Stimulated activated CD8-positive, alpha-beta memory T cell treated with anti-CD3 and anti-CD28 coated beads, Interleukin-2, amount 100 ng/mL, for 1 hour (primary cell): ENCODE measurements around the gene SASH1.

Source experiments
- DNase-seq, 2 donors: peaks; one replicate each; pipeline ENCODE4 v3.0.0-alpha.2; 2020; ENCODE audit warnings: low read depth in 2 of 2

Gene SASH1

DNA sequence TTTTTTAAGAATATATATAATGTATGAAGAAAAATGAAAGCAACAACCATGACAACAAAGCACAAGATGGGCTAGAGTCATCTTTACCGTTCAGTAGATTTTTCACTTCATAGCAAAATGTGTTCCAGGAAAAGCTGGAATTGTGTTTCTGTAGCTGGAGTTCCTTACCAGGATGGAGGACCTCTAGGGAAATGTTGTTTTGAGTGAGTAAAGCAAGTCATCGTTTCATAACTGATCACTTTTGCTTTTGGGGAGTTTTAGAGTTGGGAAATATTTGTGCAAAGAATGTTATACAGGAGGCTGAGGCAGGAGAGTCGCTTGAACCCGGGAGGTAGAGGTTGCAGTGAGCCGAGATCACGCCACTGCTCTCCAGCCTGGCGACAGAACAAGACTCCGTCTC, 151.6 kb downstream of the SASH1 start:
- DNase-seq: no peak

DNA sequence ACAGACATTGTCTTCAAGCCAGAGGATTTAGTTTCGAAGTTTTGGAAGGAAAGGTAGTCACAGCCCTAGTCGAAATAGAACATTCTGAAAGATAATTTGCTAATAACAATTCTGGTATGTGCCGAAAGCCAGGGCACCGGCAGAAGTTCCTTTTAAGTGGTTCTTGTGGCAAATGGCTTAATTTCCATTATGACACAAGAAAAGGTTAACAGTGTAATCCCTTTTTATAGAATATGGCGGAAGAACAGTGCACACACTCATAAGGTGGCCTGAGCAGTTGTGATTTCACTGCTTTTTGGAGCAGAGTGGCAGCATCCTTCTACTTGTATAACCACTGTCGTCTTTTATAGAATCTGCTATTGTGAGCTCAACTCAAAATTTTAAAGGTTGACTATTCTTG, 152.4 kb downstream of the SASH1 start:
- DNase-seq: no peak

DNA sequence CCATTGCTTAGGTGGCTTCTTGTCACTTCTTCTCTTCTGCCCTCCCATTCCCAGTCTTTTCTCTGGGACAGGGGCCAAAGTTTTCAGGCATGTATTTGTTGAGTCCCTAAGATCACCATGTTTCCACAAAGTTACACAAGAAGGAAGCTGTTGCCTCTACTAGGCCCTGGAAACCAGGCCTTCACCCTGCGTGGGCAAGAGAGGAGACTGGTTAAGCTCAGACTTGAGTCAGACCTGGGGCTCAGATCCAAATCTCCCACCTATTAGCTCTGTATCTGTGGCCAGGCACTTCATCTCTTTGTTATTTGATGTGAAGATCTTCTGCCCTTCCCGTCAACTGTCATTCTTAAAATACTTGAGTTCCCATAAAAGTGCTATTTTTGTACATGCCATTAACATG, 154.6 kb downstream of the SASH1 start:
- DNase-seq: no peak

DNA sequence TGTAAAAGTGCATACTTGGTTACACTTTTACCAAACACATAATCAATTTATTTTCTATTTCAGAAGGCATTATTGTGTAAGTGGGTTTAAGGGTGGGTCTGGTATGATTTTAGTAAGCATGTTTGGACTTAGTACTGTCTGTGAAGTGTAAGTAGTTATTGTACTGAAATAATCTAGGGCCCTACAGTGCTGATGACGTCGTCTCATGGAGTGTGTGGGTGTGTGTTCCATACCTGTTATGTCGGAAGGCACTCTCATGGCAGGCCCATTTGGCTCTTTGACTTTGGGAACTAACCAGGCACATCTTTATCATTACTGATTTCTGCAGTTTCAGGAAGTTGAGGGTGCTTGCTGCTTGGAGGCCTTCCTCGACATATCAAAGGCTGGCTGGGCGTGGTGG, 155.1 kb downstream of the SASH1 start:
- DNase-seq: no peak

- no peak for DNase-seq
Observed at GRCh38 chr6:148500402-148500801, 157.8 kb downstream of the SASH1 start.

- DNase-seq: no peak
Observed at GRCh38 chr6:148501178-148501590, 158.5 kb downstream of the SASH1 start.

DNA sequence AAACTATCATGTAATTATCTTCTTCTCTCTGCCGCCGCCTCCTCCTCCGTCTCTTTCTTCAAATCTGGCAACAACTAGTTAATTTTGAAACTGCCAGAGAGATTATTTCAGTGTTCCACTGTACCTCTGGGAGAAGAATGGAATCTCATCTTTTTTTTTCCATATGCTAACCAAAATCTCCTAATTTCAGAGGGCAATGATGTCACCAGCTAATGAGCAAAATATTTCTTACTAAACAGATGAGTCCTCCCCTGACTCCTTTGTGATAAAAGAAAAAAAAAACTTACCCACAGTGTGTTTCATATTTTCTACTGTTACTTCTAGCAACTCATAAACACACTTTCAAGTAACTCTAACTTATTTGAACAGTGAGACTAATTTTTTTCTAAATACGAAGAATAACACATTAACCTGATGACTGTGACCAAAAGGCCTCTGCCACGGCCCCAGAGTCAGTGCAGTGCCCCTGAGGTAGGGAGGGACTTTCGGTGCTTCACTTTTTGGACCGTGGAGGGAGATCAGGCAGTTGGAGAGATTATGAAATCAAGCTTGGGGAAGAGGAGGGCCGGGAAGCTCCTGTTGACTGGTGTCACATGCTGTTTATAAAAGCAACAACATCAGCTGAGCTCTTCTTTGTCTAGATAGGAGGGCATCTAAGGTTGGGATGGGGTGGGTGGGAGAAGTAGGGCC, 159.6 kb downstream of the SASH1 start:
- no peak for DNase-seq

DNA sequence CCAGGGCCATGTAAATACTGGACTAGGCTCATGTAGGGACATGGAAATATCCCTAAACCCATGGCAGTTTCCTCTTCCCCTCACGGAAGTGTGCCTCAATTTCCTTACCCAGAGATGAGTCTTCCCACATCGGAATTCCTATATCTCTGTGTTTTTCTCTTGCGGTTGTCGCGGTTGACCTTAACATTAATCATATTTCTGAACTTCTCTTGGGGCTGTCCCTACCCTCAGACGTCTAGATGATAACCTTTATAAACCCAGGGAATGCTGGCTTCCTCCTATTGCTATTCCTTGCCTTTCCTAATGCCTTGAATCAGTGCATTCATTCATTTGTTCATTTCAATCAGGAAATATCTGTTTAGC, 160.1 kb downstream of the SASH1 start:
- DNase-seq: no peak

GRCh38 chr6:148503703-148504102, 161.1 kb downstream of the SASH1 start:
- no peak for DNase-seq

- DNase-seq: no peak
Observed at GRCh38 chr6:148507774-148508173, 165.1 kb downstream of the SASH1 start.

DNA sequence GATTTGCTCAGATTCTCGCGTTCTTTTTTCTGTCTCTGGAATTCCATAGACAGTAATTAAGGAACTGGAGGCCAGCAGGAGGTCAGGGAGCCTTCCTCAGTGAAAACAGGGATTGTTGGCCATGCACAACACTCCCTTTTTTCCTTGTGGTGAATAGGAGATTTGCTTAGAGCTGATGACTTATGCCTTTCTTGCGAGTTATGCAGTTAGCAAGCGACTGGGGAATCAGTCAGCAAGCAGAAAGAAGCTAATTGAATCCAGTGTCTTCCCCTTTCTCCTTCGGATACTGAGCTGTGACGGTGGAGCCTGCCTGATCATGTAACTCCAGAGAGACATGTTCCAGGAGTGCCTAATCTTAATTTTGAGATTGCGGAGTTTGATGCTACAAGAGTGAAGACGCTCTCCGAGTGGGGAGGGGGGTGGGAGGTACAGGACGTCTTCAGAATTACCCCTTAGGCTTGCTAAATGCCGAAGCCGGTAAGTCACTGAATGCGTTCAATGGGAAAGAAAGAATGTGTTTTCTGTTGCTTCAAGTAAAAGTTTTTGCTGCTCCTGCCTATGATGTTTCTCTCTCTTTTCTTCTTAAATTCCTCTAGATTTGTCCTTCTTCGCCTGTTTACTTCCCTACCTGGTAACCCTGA, 165.9 kb downstream of the SASH1 start:
- DNase-seq: no peak

DNA sequence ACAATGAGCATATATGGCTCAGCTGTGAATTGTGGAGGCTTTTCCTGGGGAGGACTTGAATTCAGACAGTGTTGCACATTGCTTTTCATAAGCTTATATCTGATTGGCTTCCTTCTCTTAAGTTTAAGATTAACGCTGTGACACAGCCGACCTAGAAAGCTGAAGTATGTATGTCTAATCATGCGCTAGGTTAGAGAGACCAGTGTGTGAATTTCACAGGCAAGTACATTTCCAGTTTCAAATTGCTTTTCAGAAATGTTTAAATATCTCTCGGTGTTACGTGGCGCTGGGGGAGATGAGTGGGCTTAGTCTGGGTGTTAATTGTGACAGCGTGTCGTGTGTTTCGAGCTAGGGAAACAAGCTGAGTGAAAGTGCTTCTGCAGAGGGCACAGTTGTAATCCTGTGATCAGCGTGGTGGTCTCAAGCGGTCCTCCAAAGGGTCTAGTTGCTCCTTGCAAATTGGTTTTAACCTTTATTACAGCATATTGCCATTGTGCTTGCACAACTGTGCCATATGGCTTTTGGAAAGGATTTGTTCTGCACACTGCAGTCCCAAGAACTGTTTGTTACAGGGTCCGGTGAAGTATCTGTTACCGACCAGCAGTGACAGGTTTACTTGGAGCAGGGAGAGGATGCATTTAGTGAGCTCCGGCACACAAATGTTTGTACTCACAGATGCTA, 166.6 kb downstream of the SASH1 start:
- DNase-seq: no peak

GRCh38 chr6:148509800-148510581, 167.4 kb downstream of the SASH1 start:
- DNase-seq: no peak

- no peak for DNase-seq
Observed at GRCh38 chr6:148513145-148514071, 170.8 kb downstream of the SASH1 start.

DNA sequence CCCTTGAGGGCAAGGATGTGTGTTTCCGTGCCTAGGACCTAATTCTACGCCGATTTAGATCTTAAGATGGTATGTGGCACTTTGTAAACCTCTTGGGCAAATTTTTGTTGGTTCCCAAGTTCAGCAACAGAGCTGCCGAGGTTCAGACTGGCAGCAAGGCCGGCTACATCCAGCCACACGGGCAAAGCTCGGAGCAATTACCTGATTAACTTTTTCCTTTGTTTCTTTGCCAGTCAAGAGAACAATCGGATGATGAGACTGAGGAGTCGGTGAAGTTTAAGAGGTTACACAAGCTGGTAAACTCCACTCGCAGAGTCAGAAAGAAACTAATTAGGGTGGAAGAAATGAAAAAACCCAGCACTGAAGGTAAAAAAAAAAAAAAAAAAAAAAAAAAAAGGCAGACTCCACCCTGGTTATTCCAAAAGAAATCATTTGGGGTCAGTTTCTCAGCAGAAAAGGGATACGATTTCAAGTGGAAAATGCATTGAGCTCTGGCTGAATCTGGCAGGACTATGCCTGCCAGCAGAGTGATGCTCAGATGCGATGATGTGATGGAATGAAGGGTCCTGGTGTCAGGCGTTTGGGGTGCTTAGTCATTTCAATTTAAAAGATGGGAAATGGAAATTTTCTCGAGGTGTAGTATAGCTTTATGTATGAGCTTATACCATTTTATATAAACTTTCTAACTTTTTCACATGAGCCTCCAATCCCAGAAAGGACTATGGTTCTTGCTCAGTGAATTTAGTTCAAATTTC, 171.6 kb downstream of the SASH1 start:
- DNase-seq: no peak

GRCh38 chr6:148516217-148516616, 173.6 kb downstream of the SASH1 start:
- no peak for DNase-seq

DNA sequence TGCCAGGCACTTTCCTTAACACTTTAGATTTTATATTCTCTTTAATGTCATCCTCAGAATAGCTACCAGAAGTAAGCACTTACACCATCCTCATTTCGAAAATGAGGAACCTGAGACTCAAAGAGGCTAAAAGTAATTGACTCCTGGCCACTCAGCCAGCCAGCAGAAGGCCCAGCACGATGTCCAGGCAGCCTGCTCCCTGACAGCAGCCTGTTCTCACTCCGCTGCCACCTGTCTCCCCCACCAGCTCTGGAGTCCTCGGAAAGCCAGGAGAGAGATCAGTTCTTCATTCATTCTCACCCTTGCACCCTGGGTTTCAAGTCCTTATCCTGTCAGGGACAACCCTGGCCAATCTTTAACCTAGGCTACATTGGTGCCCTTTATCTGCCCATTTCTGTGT, 174.0 kb downstream of the SASH1 start:
- DNase-seq: no peak

- no peak for DNase-seq
Observed at GRCh38 chr6:148517470-148517869, 174.8 kb downstream of the SASH1 start.

- no peak for DNase-seq
Observed at GRCh38 chr6:148518511-148519156, 176.0 kb downstream of the SASH1 start.
